OCI-LY7 (cell line): ENCODE data around the gene ADPRH.

Experiments
- EZH2phosphoT487 ChIP-seq: fragments of 200-600 bp; sonication (generic); IDR thresholded peaks from 2 replicates; pipeline ENCODE4 v1.6.1; 2018; ENCODE audit warnings: low read depth, borderline replicate concordance, mild to moderate bottlenecking, mixed run types, antibody characterized with exemption, low read length, moderate library complexity, mixed read lengths
- TF ChIP-seq, protein P1 (sequence below): fragments of 200-600 bp; sonication (generic); conservative IDR thresholded peaks from 2 replicates; pipeline ENCODE4 v1.5.1; 2014; ENCODE audit warnings: mild to moderate bottlenecking, antibody characterized with exemption, low read length, moderate library complexity, mixed read lengths

DNA sequence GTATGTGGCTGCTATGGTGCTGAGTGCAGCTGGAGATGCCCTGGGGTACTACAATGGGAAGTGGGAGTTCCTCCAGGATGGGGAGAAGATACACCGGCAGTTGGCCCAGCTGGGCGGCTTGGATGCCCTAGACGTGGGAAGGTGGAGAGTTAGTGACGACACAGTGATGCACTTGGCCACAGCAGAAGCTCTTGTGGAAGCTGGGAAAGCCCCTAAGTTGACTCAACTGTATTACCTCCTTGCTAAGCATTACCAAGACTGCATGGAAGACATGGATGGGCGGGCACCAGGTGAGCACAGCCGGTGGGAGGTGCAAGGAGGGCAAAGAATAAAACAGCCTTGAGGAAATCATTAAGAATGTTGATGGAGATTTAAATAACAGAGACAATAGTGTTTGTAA, 2.9 kb downstream of the ADPRH start:
- TF ChIP-seq, protein P1, sequence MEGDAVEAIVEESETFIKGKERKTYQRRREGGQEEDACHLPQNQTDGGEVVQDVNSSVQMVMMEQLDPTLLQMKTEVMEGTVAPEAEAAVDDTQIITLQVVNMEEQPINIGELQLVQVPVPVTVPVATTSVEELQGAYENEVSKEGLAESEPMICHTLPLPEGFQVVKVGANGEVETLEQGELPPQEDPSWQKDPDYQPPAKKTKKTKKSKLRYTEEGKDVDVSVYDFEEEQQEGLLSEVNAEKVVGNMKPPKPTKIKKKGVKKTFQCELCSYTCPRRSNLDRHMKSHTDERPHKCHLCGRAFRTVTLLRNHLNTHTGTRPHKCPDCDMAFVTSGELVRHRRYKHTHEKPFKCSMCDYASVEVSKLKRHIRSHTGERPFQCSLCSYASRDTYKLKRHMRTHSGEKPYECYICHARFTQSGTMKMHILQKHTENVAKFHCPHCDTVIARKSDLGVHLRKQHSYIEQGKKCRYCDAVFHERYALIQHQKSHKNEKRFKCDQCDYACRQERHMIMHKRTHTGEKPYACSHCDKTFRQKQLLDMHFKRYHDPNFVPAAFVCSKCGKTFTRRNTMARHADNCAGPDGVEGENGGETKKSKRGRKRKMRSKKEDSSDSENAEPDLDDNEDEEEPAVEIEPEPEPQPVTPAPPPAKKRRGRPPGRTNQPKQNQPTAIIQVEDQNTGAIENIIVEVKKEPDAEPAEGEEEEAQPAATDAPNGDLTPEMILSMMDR: no peak
- TF ChIP-seq EZH2phosphoT487: no peak
